Keratinocyte (primary cell): ENCODE results near the gene ZMYM2. TPM values are rescaled to one million over a fixed set of nuclear protein-coding genes. Genes with fewer than 3 reads are reported as not detected.

Source experiments
- DNase-seq: peaks from one replicate; pipeline ENCODE4 v3.0.0-alpha.2; 2011; ENCODE audit warnings: low read depth, missing footprints, low spot score
- FAIRE-seq: peaks from 2 replicates; lab custom pipeline; 2011; peaks lifted over from hg19 to GRCh38; lab: Jason Lieb, UNC
- H2AFZ ChIP-seq: 2 replicates; pipeline ENCODE4 v1.6.0; 2012; ENCODE audit warnings: low read length, control low read depth, inconsistent platforms; ENCODE audit not compliant: control insufficient read depth
- H3K27ac ChIP-seq: 2 replicates; pipeline ENCODE4 v1.5.1; 2011; ENCODE audit warnings: low read length; ENCODE audit not compliant: control insufficient read depth, insufficient read depth
- H3K27me3 ChIP-seq: 3 replicates; pipeline ENCODE4 v1.6.0; 2011; ENCODE audit warnings: low read length; ENCODE audit not compliant: control insufficient read depth, insufficient read depth; ENCODE audit errors: extremely low read depth
- H3K36me3 ChIP-seq, 2 experiments: 2 replicates in 1 of 2; 3 replicates in 1 of 2; pipeline ENCODE4 v1.5.1; 2011; ENCODE audit warnings: low read length in 2 of 2, mild to moderate bottlenecking in 1 of 2; ENCODE audit not compliant: control insufficient read depth in 2 of 2, insufficient read depth in 2 of 2; ENCODE audit errors: extremely low read depth in 1 of 2
- H3K4me1 ChIP-seq: 3 replicates; pipeline ENCODE4 v1.5.1; 2011; ENCODE audit warnings: low read length; ENCODE audit not compliant: control insufficient read depth, insufficient read depth; ENCODE audit errors: extremely low read depth
- H3K4me2 ChIP-seq: 3 replicates; pipeline ENCODE4 v1.6.0; 2011; ENCODE audit warnings: low read depth, low read length; ENCODE audit not compliant: control insufficient read depth, insufficient read depth; ENCODE audit errors: extremely low read depth
- H3K4me3 ChIP-seq, 3 experiments: fragments of 200-600 bp in 1 of 3; sonication (generic) in 1 of 3; 2 replicates in 2 of 3; 3 replicates in 1 of 3; pipeline ENCODE4 v1.5.1; 2011 to 2016; ENCODE audit warnings: low read length in 3 of 3, mild to moderate bottlenecking in 3 of 3, control low read depth in 2 of 3, inconsistent platforms in 1 of 3, low read depth in 1 of 3, mixed read lengths in 1 of 3, mixed run types in 1 of 3, moderate library complexity in 1 of 3; ENCODE audit not compliant: control insufficient read depth in 2 of 3, insufficient read depth in 2 of 3; ENCODE audit errors: extremely low read depth in 1 of 3
- H3K79me2 ChIP-seq: 2 replicates; pipeline ENCODE4 v1.6.0; 2012; ENCODE audit warnings: low read length; ENCODE audit not compliant: control insufficient read depth, insufficient read depth
- H3K9ac ChIP-seq: 3 replicates; pipeline ENCODE4 v1.6.0; 2011; ENCODE audit warnings: low read length; ENCODE audit not compliant: control insufficient read depth, insufficient read depth; ENCODE audit errors: extremely low read depth
- H3K9me1 ChIP-seq: 3 replicates; pipeline ENCODE4 v1.6.0; 2011; ENCODE audit warnings: low read length; ENCODE audit not compliant: control insufficient read depth, insufficient read depth; ENCODE audit errors: extremely low read depth
- H3K9me3 ChIP-seq: 2 replicates; pipeline ENCODE4 v1.5.1; 2012; ENCODE audit warnings: low read depth, low read length; ENCODE audit not compliant: control insufficient read depth
- H4K20me1 ChIP-seq: 3 replicates; pipeline ENCODE4 v1.6.0; 2011; ENCODE audit warnings: low read length; ENCODE audit not compliant: control insufficient read depth, insufficient read depth; ENCODE audit errors: extremely low read depth
- CTCF ChIP-seq, 3 experiments: IDR thresholded peaks in 1 of 3; conservative IDR thresholded peaks in 1 of 3; optimal IDR thresholded peaks in 1 of 3; 2 replicates in 2 of 3; 3 replicates in 1 of 3; pipeline versions ENCODE3 to v1.5.1; 2011; ENCODE audit warnings: low read length in 3 of 3, mild to moderate bottlenecking in 3 of 3, moderate library complexity in 2 of 3, control low read depth in 1 of 3, inconsistent platforms in 1 of 3; ENCODE audit not compliant: insufficient read depth in 2 of 3; ENCODE audit errors: extremely low read depth in 1 of 3
- EZH2 ChIP-seq: IDR thresholded peaks from one replicate; pipeline ENCODE4 v1.6.1; 2012; ENCODE audit warnings: inconsistent platforms, mild to moderate bottlenecking, low read length, moderate library complexity
- dilution Hi-C: fragments of 300-500 bp; cut with MboI; formaldehyde crosslinking; loops from one replicate; pipeline ENCODE4 v1.7.0; 2020; ENCODE audit warnings: low sequenced_read_pairs; ENCODE audit not compliant: extremely low pct_ligation_motif_present
- polyA plus RNA-seq, 5 experiments: library from polyadenylated mRNA; depleted of rRNA in 3 of 5; stranded (reverse) in 3 of 5; stranded (forward) in 1 of 5; unstranded in 1 of 5; fragments of >200 nt; gene quantifications; 1 replicate in 1 of 5; 2 replicates in 3 of 5; 3 replicates in 1 of 5; pipeline versions ENCODE4 v1.2.1 to v1.2.3, GENCODE V29; 2011 to 2012; ENCODE audit warnings: missing spikeins in 2 of 5, low read depth in 1 of 5, low replicate concordance in 1 of 5

Gene ZMYM2
- polyA plus RNA-seq, 1 donor (not counting 4 experiments of a cell fraction or from before 2014, with no cell fraction given): 51.3 TPM

GRCh38 chr13:20033486-20033885, 75.0 kb downstream of the ZMYM2 start:
- peaks cover 5% of the 10 kb centered on the region for H3K4me1 ChIP-seq
- H3K27ac ChIP-seq: no peak overlapping the region
- H3K36me3 ChIP-seq: peaks cover 0 to 10% of the 10 kb centered on the region in 2 experiments
- FAIRE-seq (no peak), DNase-seq (no peak)
- H3K27me3 ChIP-seq: no peaks in the 10 kb centered on the region
- no peaks in the 10 kb centered on the region for H3K9me1 ChIP-seq
- TF ChIP-seq CTCF (optimal IDR thresholded peaks at IDR 0.05 in 1 of 3, IDR thresholded peaks at IDR 0.05 in 1 of 3, conservative IDR thresholded peaks at IDR 0.05 in 1 of 3; ENCODE audit: extremely low read depth in 1 of 3, insufficient read depth in 2 of 3, low read length in 3 of 3) (no peak), EZH2 (no peak)
- H3K4me3 ChIP-seq: no peak overlapping the region
- peaks cover 3% of the 10 kb centered on the region for H3K79me2 ChIP-seq
- dilution Hi-C loops: no loop called here
- H3K9me3 ChIP-seq: no peaks in the 10 kb centered on the region
- H3K4me2 ChIP-seq: no peak overlapping the region
- H2AFZ ChIP-seq: no peak overlapping the region
- no peaks in the 10 kb centered on the region for H4K20me1 ChIP-seq
- no peak overlapping the region for H3K9ac ChIP-seq

DNA sequence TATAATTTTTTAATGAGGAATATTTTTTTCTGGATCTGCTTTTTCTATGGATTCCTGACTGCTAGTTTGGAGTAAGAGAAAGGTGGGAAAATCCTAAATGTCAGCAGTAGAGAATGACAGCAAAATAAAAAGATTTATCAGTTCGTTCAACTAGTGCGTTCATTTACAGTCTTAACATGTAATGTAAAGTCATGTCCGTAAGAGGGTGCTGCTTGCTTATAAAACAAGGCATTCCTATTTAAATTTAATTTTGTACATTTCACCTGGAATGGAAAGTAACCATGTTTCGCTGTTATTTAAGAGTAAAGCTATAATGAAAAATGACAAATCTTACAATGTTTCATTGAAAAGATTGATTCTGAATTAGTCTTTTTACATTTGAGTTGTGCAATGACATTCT, 76.6 kb downstream of the ZMYM2 start:
- H3K27ac ChIP-seq: no peak overlapping the region
- H2AFZ ChIP-seq: no peak overlapping the region
- dilution Hi-C loops: no loop called here
- no peaks in the 10 kb centered on the region for H4K20me1 ChIP-seq
- no peaks in the 10 kb centered on the region for H3K9me1 ChIP-seq
- no peak overlapping the region for H3K9ac ChIP-seq
- TF ChIP-seq EZH2: no peak
- no peak for TF ChIP-seq CTCF (optimal IDR thresholded peaks at IDR 0.05 in 1 of 3, IDR thresholded peaks at IDR 0.05 in 1 of 3, conservative IDR thresholded peaks at IDR 0.05 in 1 of 3; ENCODE audit: extremely low read depth in 1 of 3, insufficient read depth in 2 of 3, low read length in 3 of 3)
- peaks cover 0 to 10% of the 10 kb centered on the region in 2 experiments for H3K36me3 ChIP-seq
- FAIRE-seq (no peak), DNase-seq (no peak)
- H3K27me3 ChIP-seq: no peaks in the 10 kb centered on the region
- H3K4me3 ChIP-seq: no peak overlapping the region
- H3K9me3 ChIP-seq: no peaks in the 10 kb centered on the region
- peaks cover 5% of the 10 kb centered on the region for H3K4me1 ChIP-seq
- no peak overlapping the region for H3K4me2 ChIP-seq
- peaks cover 7% of the 10 kb centered on the region for H3K79me2 ChIP-seq
